Measurements from ENCODE around the gene ZNF638. TPM values are rescaled to one million over a fixed set of nuclear protein-coding genes. Genes with fewer than 3 reads are reported as not detected.

Gene ZNF638
- total and polyA plus RNA-seq, 10 of the 15 experiments (the other 5 are each of a cell fraction or from before 2014, with no cell fraction given): 37.6 to 133 (median 64.5) TPM

DNA sequence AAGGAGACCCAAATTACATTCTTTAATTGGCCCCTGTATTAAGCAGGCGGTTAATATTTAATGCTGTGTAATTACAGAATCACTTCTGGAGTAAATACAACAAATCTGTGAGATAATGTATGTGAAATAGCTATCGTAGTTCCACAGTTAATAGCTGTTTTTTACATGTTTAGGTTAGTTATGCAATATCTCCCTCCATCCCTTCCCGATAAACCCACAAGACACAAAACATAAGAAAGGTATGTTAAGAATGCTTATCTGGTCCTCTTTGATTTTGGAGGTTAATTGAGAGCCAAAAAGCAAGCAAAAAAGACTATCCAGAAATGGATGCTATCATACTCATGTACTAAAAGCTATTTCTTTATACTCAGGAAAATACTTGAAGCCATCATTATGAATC lies 49.1 kb downstream of the ZNF638 start (continued):
- TF ChIP-seq, protein P1, sequence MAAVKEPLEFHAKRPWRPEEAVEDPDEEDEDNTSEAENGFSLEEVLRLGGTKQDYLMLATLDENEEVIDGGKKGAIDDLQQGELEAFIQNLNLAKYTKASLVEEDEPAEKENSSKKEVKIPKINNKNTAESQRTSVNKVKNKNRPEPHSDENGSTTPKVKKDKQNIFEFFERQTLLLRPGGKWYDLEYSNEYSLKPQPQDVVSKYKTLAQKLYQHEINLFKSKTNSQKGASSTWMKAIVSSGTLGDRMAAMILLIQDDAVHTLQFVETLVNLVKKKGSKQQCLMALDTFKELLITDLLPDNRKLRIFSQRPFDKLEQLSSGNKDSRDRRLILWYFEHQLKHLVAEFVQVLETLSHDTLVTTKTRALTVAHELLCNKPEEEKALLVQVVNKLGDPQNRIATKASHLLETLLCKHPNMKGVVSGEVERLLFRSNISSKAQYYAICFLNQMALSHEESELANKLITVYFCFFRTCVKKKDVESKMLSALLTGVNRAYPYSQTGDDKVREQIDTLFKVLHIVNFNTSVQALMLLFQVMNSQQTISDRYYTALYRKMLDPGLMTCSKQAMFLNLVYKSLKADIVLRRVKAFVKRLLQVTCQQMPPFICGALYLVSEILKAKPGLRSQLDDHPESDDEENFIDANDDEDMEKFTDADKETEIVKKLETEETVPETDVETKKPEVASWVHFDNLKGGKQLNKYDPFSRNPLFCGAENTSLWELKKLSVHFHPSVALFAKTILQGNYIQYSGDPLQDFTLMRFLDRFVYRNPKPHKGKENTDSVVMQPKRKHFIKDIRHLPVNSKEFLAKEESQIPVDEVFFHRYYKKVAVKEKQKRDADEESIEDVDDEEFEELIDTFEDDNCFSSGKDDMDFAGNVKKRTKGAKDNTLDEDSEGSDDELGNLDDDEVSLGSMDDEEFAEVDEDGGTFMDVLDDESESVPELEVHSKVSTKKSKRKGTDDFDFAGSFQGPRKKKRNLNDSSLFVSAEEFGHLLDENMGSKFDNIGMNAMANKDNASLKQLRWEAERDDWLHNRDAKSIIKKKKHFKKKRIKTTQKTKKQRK (IDR thresholded peaks at IDR 0.05; ENCODE audit: low read depth, low read length): no peak
- no peak for TF ChIP-seq RFX5 (IDR thresholded peaks at IDR 0.05; ENCODE audit: low read depth, low read length)

DNA sequence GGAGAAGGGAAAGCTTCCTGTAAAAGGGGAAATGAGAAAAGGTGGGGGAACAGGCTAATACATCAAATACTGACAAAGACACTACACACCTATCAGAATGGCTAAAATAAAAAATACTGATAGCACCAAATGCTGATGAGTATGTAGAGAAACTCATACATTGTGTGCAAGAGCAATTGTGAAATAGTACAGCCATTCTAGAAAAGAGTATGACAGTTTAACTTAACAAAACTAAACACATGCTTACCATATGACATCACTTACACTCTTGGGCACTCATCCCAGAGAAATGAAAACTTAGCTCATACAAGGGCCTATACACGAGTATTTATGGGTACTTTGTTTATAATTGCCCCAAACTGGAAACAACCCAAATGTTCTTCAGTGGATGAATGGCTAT lies 53.4 kb downstream of the ZNF638 start:
- Histone ChIP-seq H3K79me2 (ENCODE audit: control insufficient read depth, insufficient read depth, low read length) (no peaks in the 10 kb centered on the region), H3K4me1 (ENCODE audit: control insufficient read depth, insufficient read depth, low read length) (no peaks in the 10 kb centered on the region), H3K9me3 (replicated peaks; ENCODE audit: control insufficient read depth, insufficient read depth, low read length) (no peaks in the 10 kb centered on the region), H3K36me3 (ENCODE audit: control insufficient read depth in 2 of 2, insufficient read depth in 2 of 2, low read length in 1 of 2) (peaks cover 5 to 26% of the 10 kb centered on the region in 2 experiments), H3K9ac (ENCODE audit: control insufficient read depth, insufficient read depth, low read length) (no peak overlapping the region), H3K4me2 (ENCODE audit: control insufficient read depth, insufficient read depth) (no peak overlapping the region), H3K4me3 (no peak overlapping the region), H2AFZ (ENCODE audit: control insufficient read depth, low read depth, low read length) (no peak overlapping the region), H4K20me1 (ENCODE audit: control insufficient read depth, insufficient read depth) (no peaks in the 10 kb centered on the region), H3K27ac (ENCODE audit: control insufficient read depth, insufficient read depth) (no peak overlapping the region), H3K27me3 (replicated peaks in 1 of 2; ENCODE audit: control insufficient read depth in 2 of 2, insufficient read depth in 2 of 2, low read length in 1 of 2) (no peaks in the 10 kb centered on the region)
- ChIA-PET CTCF (interaction anchor here (2.2 kb wide), 1 partner anchor 85 kb away, joined by 6 read pairs; no protein-coding TSS in a partner anchor), RAD21 (ENCODE audit: unreplicated experiment) (no interaction called here), POLR2A (no interaction called here), SMC1A (ENCODE audit: uncharacterized antibody, unreplicated experiment) (interaction anchor here (1.7 kb wide), 1 partner anchor 19 kb away, joined by 4 read pairs; no protein-coding TSS in a partner anchor)
- BruUV-seq (replicated peaks): no TSS peak
- 0 out of 2 replicates have a peak, but pooled peaks have one; percentile 29 for TF ChIP-seq SPI1 (IDR thresholded peaks at IDR 0.05; ENCODE audit: borderline replicate concordance, insufficient read depth, low read depth, low read length)
- TF ChIP-seq, protein P2, sequence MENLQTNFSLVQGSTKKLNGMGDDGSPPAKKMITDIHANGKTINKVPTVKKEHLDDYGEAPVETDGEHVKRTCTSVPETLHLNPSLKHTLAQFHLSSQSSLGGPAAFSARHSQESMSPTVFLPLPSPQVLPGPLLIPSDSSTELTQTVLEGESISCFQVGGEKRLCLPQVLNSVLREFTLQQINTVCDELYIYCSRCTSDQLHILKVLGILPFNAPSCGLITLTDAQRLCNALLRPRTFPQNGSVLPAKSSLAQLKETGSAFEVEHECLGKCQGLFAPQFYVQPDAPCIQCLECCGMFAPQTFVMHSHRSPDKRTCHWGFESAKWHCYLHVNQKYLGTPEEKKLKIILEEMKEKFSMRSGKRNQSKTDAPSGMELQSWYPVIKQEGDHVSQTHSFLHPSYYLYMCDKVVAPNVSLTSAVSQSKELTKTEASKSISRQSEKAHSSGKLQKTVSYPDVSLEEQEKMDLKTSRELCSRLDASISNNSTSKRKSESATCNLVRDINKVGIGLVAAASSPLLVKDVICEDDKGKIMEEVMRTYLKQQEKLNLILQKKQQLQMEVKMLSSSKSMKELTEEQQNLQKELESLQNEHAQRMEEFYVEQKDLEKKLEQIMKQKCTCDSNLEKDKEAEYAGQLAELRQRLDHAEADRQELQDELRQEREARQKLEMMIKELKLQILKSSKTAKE (IDR thresholded peaks at IDR 0.05; ENCODE audit: low read depth, poor library complexity, severe bottlenecking): no peak
- FAIRE-seq: no peak
- WGBS (ENCODE audit: insufficient coverage, insufficient replicate concordance, low lambda C conversion rate, missing lambda C conversion rate): 92% methylated on average over 1 of the region's 1 CpG
- no peak for ATAC-seq
- in situ Hi-C loops (cut with MboI): no loop called here
- intact Hi-C loops (cut with micrococcal nuclease; ENCODE audit: unreplicated experiment): loop anchor here (10.0 kb wide), 1 partner anchor 230 kb away; no protein-coding TSS in a partner anchor
- DNase-seq (ENCODE audit: low read depth, low spot score): no peak

All from GM12878 (cell line).